RCC 7860 (cell line): ENCODE measurements around the gene FOXRED2.
"Not testable (repeated sequence)": the region's sequence is repeated elsewhere in the genome, so short reads cannot be mapped to it uniquely, and the experiment has no call there.

Source experiments
- DNase-seq: peaks from one replicate; pipeline ENCODE4 v3.0.0-alpha.2; 2015; ENCODE audit warnings: low spot score
- FAIRE-seq: peaks from 2 replicates; lab custom pipeline; 2012; peaks lifted over from hg19 to GRCh38; lab: Jason Lieb, UNC

Gene FOXRED2

DNA sequence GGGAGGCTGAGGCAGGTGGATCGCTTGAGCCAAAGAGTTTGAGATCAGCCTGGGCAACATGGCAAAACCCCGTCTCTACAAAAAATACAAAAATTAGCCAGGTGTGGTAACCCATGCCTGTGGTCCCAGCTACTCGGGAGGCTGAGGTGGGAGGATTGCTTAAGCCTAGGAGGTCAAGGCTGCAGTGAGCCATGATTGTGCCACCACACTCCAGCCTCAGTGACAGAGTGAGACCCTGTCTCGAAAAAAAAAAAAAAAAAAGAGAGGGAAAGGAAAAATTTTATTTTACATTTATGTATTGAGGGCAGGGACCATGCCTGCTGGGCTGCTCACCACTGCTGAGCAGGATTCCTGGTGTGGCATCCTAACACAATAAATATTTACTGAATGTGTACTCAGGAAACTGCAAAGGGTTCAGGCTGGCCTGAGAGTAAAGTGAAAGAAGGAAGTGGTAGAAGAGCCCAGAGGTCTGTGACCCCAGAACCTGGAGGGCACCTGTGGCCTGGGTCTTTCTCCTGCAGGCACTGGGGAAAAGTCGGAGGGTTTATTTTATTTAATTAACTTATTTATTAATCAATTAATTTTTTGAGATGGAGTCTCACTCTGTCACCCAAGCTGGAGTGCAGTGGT, 53.7 kb downstream of the FOXRED2 start:
- not testable (repeated sequence) for DNase-seq, FAIRE-seq

DNA sequence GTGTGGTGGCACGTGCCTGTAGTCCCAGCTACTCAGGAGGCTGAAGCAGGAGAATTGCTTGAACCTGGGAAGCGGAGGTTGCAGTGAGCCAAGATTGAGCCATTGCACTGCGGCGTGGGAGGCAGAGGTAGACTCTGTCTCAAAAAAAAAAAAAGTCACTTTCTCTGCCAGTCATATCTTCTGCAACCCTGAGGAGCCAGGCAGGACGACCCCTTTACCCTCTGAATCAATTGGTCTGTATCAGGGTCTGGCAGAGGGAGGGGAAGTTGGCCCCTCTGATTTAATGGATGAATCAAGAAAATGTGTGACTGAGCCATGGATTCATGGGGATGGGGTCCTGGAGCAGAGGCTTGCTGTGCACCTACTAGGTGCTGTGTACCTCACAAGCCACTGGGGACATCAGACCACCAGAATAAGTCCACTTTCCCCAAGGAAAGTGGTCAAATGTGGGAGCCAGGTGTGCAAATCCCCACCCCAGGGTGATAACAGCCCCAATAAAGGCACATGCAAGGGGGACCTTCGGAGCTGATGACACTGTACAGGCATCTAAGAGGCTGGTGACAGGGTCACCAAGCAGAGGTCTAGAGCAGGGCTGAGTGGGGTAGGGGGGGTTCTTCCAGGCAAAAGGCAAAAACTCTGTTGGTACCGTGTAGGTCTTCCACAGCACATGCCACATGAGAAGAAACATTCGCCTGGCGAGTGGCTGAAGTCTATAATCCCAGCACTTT, 54.4 kb downstream of the FOXRED2 start:
- FAIRE-seq (no peak), DNase-seq (no peak)

- not testable (repeated sequence) for FAIRE-seq
These were observed 55.9 kb downstream of the FOXRED2 start for GRCh38 chr22:36450923-36451322.

DNA sequence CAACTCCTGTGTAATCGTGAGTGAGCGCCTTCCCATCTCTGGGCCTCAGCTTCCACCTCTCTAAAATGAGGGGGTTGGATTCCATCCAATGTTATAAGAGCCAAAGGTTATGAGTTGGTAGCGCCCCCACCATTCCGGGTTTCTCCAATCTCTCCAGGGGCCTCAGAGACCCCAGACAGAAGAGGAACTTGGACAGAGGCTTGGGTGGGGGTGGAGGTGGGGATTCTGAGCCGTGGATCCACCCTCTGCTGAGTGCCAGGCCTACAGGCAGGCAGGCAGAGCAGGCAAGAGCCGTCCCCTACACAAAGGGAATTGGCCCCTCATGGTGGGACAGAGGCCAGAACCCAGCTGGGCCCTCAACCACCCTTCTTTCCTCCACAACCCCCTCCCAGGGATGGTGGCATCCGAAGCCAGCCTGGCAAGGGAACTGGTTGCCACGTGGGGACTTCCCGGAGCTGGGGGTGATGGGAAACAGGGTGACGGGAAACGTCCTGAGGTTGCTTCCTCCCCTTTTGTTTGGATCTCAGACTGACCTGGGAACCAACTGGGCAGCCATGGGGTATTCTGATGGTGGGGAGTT, 57.2 kb downstream of the FOXRED2 start:
- no peak for DNase-seq
- no peak for FAIRE-seq

More at GRCh38 chr22:36450923-36451322, 55.9 kb downstream of the FOXRED2 start:
- not testable (repeated sequence) for DNase-seq

DNA sequence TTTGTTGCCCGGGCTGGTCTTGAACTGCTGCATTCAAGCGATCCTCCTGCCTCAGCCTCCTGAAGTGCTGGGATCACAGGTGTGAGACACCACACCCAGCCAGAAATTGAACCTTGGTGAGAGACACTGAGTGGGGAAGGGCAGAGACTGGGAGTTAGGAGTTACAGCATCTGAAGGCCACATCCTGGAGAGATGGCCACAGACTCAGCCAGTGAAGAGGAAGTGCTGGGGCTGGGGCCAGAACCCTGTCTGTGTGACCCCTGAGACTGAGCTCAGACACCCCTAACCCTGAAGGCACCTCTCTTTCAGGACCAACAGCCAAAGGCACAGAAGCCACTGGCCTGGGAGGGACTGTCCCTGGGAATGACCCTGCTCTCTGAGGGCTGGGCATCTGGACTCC, 59.2 kb downstream of the FOXRED2 start:
- no peak for FAIRE-seq
- DNase-seq, result no peak

DNA sequence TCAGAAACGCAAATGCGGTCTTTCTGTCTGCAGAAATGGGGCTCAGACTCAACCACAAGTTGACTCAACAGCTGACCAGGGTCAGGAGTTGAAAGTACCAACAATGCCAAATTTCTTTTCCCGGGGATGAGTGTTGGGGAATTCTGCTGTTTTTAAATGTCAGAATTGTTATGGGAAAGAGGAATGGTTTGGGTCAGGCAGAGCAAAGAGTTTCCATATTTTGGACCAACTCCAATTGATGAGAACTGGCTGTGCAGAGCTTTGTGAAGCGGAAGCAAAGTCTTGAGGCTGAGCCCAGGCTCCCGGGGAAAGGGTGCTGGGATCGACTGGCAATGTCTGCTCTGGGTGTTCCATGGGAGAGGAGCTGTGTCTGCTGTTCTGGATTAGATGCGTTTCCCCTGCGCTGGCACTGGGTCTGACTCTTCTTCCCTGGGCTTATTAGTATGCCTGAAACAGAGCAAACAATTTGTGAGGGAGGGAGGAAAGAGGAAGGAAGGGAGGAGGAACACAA, 61.6 kb downstream of the FOXRED2 start:
- peak; percentile 67 for DNase-seq
- peak; percentile 85 for FAIRE-seq

GRCh38 chr22:36443198-36443770, 63.6 kb downstream of the FOXRED2 start:
- FAIRE-seq, result no peak

GRCh38 chr22:36442506-36443197, 64.2 kb downstream of the FOXRED2 start:
- FAIRE-seq (no peak), DNase-seq (no peak)

More at GRCh38 chr22:36443198-36443770, 63.6 kb downstream of the FOXRED2 start:
- peak; percentile 5 for DNase-seq

- DNase-seq (no peak), FAIRE-seq (no peak)
These were observed 66.3 kb downstream of the FOXRED2 start for GRCh38 chr22:36440429-36441002.

GRCh38 chr22:36439481-36440271, 67.2 kb downstream of the FOXRED2 start:
- FAIRE-seq (peak; percentile 88), DNase-seq (peak; percentile 77)
